Choroid plexus epithelial cell (primary cell): ENCODE results near the gene PODXL2.
"Not testable (repeated sequence)": the region's sequence is repeated elsewhere in the genome, so short reads cannot be mapped to it uniquely, and the experiment has no call there.

Experiments used
- DNase-seq: peaks from one replicate; pipeline ENCODE4 v3.0.0-alpha.2; 2010; ENCODE audit warnings: low read depth
- H3K4me3 ChIP-seq: 2 replicates; pipeline ENCODE4 v1.5.1; 2011; ENCODE audit warnings: low read depth, mild to moderate bottlenecking, control low read depth, low read length, moderate library complexity
- CTCF ChIP-seq: conservative IDR thresholded peaks from 2 replicates; pipeline ENCODE4 v1.5.1; 2011; ENCODE audit warnings: low read depth, mild to moderate bottlenecking, control low read depth, inconsistent platforms, low read length, moderate library complexity

The PODXL2 gene

GRCh38 chr3:127651516-127652172 is 22.7 kb downstream of the PODXL2 start:
- TF ChIP-seq CTCF, result no peak
- H3K4me3 ChIP-seq, result no peak overlapping the region
- no peak for DNase-seq

GRCh38 chr3:127652246-127652995 is 23.4 kb downstream of the PODXL2 start:
- H3K4me3 ChIP-seq, result no peak overlapping the region
- TF ChIP-seq CTCF, result peak; percentile 88
- peak; percentile 76 for DNase-seq

GRCh38 chr3:127654374-127654773 is 25.4 kb downstream of the PODXL2 start:
- TF ChIP-seq CTCF, result no peak
- no peak for DNase-seq
- H3K4me3 ChIP-seq, result no peak overlapping the region

- not testable (repeated sequence) for DNase-seq, H3K4me3 ChIP-seq
These were observed 26.0 kb downstream of the PODXL2 start for GRCh38 chr3:127654993-127655392.

- TF ChIP-seq CTCF, result no peak
- DNase-seq, result peak; percentile 39
These were observed 26.7 kb downstream of the PODXL2 start for GRCh38 chr3:127655641-127656040.

GRCh38 chr3:127656906-127657305 is 27.9 kb downstream of the PODXL2 start:
- no peak overlapping the region for H3K4me3 ChIP-seq
- no peak for DNase-seq
- no peak for TF ChIP-seq CTCF

More at GRCh38 chr3:127655641-127656040, 26.7 kb downstream of the PODXL2 start:
- no peak overlapping the region for H3K4me3 ChIP-seq

GRCh38 chr3:127658234-127658633 is 29.2 kb downstream of the PODXL2 start:
- TF ChIP-seq CTCF, result no peak
- DNase-seq, result peak; percentile 11
- H3K4me3 ChIP-seq, result no peak overlapping the region
